ENCODE data around the gene THTPA. TPM values are rescaled to one million over a fixed set of nuclear protein-coding genes. Genes with fewer than 3 reads are reported as not detected.

Gene THTPA
- total RNA-seq, 1 donor from 2014 or later = 19.3 TPM

- Mint-ChIP-seq H3K4me3 (ENCODE audit: unreplicated experiment) (no peak overlapping the region), H3K27me3 (ENCODE audit: unreplicated experiment) (no peaks in the 10 kb centered on the region), H3K36me3 (ENCODE audit: unreplicated experiment) (no peaks in the 10 kb centered on the region), H3K27ac (ENCODE audit: unreplicated experiment) (no peak overlapping the region), H3K9me3 (ENCODE audit: unreplicated experiment) (peaks cover 7% of the 10 kb centered on the region), H3K4me1 (ENCODE audit: low read depth, unreplicated experiment) (no peaks in the 10 kb centered on the region)
- TF ChIP-seq CTCF (IDR thresholded peaks at IDR 0.05; ENCODE audit: partially characterized antibody, unreplicated experiment) = no peak
- no peak for DNase-seq
Measured at GRCh38 chr14:23602181-23603095, 46.4 kb downstream of the THTPA start.

GRCh38 chr14:23603103-23603502 lies 47.0 kb downstream of the THTPA start:
- H3K27me3 Mint-ChIP-seq (ENCODE audit: unreplicated experiment) = no peaks in the 10 kb centered on the region

GRCh38 chr14:23604148-23604547 lies 48.1 kb downstream of the THTPA start:
- Mint-ChIP-seq H3K36me3 (ENCODE audit: unreplicated experiment) (no peaks in the 10 kb centered on the region), H3K4me1 (ENCODE audit: low read depth, unreplicated experiment) (no peaks in the 10 kb centered on the region), H3K9me3 (ENCODE audit: unreplicated experiment) (peaks cover 7% of the 10 kb centered on the region), H3K27me3 (ENCODE audit: unreplicated experiment) (no peaks in the 10 kb centered on the region), H3K27ac (ENCODE audit: unreplicated experiment) (no peak overlapping the region), H3K4me3 (ENCODE audit: unreplicated experiment) (no peak overlapping the region)
- no peak for TF ChIP-seq CTCF (IDR thresholded peaks at IDR 0.05; ENCODE audit: partially characterized antibody, unreplicated experiment)
- no peak for DNase-seq

More at GRCh38 chr14:23603103-23603502, 47.0 kb downstream of the THTPA start:
- Mint-ChIP-seq H3K36me3 (ENCODE audit: unreplicated experiment) (no peaks in the 10 kb centered on the region), H3K4me1 (ENCODE audit: low read depth, unreplicated experiment) (no peaks in the 10 kb centered on the region), H3K27ac (ENCODE audit: unreplicated experiment) (no peak overlapping the region), H3K9me3 (ENCODE audit: unreplicated experiment) (peaks cover 7% of the 10 kb centered on the region), H3K4me3 (ENCODE audit: unreplicated experiment) (no peak overlapping the region)
- DNase-seq = no peak
- no peak for TF ChIP-seq CTCF (IDR thresholded peaks at IDR 0.05; ENCODE audit: partially characterized antibody, unreplicated experiment)

GRCh38 chr14:23604675-23605170 lies 48.7 kb downstream of the THTPA start:
- no peak for TF ChIP-seq CTCF (IDR thresholded peaks at IDR 0.05; ENCODE audit: partially characterized antibody, unreplicated experiment)
- no peak for DNase-seq
- Mint-ChIP-seq H3K4me1 (ENCODE audit: low read depth, unreplicated experiment) (no peaks in the 10 kb centered on the region), H3K27me3 (ENCODE audit: unreplicated experiment) (no peaks in the 10 kb centered on the region), H3K27ac (ENCODE audit: unreplicated experiment) (no peak overlapping the region), H3K9me3 (ENCODE audit: unreplicated experiment) (peaks cover 7% of the 10 kb centered on the region), H3K4me3 (ENCODE audit: unreplicated experiment) (no peak overlapping the region), H3K36me3 (ENCODE audit: unreplicated experiment) (no peaks in the 10 kb centered on the region)

Data from glutamatergic neuron (in vitro differentiated cells).